GM12801 (cell line): ENCODE data around the gene DAPK3.

Experiments
- CTCF ChIP-seq: IDR thresholded peaks from one replicate; pipeline ENCODE4 v1.5.1; 2011; ENCODE audit warnings: control low read depth; ENCODE audit not compliant: insufficient read length; ENCODE audit errors: extremely low read depth

Gene DAPK3

GRCh38 chr19:3986260-3987041, 15.6 kb upstream of the DAPK3 start:
- no peak for TF ChIP-seq CTCF

- no peak for TF ChIP-seq CTCF
Measured at GRCh38 chr19:3985643-3986259, 14.9 kb upstream of the DAPK3 start.

- no peak for TF ChIP-seq CTCF
Measured at GRCh38 chr19:3984908-3985642, 14.2 kb upstream of the DAPK3 start, which contains the start of gene EEF2. Gene EEF2, minus strand, starts transcription at chr19:3985463. Its CDS starts 83 bp downstream, at chr19:3985380.

GRCh38 chr19:3984584-3984907, 13.6 kb upstream of the DAPK3 start:
- no peak for TF ChIP-seq CTCF

- TF ChIP-seq CTCF: no peak
Measured at GRCh38 chr19:3983936-3984583, 13.2 kb upstream of the DAPK3 start.

GRCh38 chr19:3983542-3983914, 12.6 kb upstream of the DAPK3 start:
- no peak for TF ChIP-seq CTCF
